IPS DF 4.7 (cell line): Measurements from ENCODE around the gene CAPN12.
"Not testable (repeated sequence)": the region's sequence is repeated elsewhere in the genome, so short reads cannot be mapped to it uniquely, and the experiment has no call there.

ENCODE experiments used
- DNase-seq: peaks from one replicate; pipeline ENCODE4 v3.0.0-alpha.2; 2013; ENCODE audit warnings: low spot score; ENCODE audit errors: extremely low read depth

The CAPN12 gene

DNA sequence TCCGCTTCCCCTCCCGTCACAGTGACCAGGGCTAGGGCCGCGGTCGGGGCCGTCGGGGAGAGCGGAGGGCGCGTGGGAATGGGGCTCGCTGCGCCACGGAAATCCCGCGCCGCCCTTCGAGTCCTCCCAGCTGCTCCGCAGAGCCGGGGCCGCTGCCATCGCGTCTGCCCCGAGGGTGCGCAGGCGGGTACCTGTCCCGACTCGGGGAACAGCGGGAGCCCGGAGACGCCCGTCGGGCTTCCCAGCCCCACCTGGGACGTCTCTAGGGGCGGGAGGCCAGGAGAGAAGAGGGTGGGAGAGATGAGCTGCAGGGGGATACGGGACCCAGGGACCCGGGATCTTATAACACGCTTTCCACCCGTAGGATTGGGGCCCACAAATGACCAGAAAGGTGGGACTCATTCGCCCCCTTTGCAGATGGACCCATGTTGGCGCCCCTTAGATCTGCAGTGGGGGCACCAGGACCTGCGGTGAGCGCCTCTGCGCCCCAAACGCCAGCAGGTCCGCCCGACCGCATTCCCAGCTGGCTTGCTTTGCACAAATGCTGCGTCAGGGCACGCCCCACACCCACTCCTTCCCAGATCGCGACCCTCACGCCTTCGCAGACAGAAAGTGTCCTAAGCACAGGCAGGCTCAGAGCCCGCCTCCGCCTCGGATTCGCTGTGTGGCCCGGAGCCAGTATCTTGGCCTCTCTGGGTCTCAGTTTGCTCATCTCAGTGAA lies 26.1 kb upstream of the CAPN12 start:
- DNase-seq: not testable (repeated sequence)

- no peak for DNase-seq
These were observed 25.4 kb upstream of the CAPN12 start for GRCh38 chr19:38769635-38770211.

DNA sequence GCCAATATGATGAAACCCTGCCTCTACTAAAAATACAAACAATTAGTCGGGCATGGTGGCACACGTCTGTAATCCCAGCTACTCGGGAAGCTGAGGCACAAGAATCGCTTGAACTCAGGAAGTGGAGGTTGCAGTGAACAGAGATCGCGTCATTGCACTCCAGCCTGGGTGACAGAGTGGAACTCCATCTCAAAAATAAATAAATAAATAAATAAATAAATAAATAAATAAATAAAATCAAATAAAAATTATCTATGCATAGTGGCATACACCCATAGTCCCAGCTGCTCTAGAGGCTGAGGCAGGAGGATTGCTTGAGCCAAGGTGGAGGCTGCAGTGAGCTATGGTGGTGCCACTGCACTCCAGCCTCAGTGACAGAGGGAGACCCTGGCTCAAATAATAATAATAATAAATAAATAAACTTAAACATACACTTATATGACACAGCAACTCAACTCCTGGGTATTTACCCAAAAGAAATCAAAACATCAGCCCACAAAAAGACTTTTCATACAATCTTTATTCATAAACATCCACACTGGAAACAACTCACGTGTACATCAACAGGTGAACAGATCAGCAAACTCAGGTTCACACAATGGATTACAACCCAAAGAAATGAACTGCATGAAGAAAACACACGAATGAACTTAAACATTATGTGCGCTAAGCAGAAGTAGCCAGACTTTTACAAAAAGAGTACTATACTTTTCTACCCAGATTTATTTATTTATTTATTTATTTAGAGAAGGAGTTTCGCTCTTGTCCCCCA lies 22.2 kb upstream of the CAPN12 start:
- DNase-seq: no peak

DNA sequence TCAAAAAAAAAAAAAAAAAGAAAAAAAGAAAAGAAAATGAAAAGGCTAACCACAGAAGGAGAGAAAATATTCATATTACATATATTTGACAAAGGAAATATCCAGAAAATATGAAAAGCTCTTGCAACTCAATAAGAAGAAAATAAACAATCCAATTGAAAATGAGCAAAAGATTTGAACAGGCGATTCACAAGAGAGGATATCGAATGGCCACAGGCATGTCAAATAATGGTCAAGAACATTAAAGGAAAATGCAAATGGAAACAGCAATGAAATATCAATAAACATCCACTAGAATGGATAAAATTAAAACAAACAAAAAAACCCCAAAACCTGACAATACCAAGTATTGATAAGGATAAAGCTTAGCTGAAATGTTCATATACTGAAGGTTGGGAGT lies 20.9 kb upstream of the CAPN12 start:
- DNase-seq: no peak

GRCh38 chr19:38763795-38764220 lies 19.5 kb upstream of the CAPN12 start:
- no peak for DNase-seq

DNA sequence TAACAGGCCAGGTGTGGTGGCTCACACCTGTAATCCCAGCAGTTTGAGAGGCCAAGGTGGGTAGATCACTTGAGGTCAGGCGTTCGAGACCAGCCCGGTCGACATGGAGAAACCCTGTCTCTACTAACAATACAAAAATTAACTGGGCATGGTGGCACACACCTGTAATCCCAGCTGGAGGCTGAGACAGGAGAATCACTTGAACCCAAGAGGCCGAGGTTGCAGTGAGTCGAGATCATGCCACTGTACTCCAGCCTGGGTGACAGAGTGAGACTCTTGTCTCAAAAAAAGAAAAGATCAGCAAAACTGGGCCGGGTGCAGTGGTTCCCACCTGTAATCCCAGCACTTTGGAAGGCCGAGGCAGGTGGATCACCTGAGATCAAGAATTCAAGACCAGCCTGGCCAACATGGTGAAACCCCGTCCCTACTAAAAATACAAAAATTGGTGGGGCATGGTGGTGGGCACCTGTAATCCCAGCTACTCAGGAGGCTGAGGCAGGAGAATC lies 17.7 kb upstream of the CAPN12 start:
- not testable (repeated sequence) for DNase-seq

GRCh38 chr19:38760805-38761517 lies 16.7 kb upstream of the CAPN12 start:
- not testable (repeated sequence) for DNase-seq

- DNase-seq: no peak
These were observed 15.3 kb upstream of the CAPN12 start for GRCh38 chr19:38759590-38760003.

- DNase-seq: not testable (repeated sequence)
These were observed 9.9 kb upstream of the CAPN12 start for GRCh38 chr19:38754196-38754595.

GRCh38 chr19:38753783-38754182 lies 9.5 kb upstream of the CAPN12 start:
- not testable (repeated sequence) for DNase-seq

DNA sequence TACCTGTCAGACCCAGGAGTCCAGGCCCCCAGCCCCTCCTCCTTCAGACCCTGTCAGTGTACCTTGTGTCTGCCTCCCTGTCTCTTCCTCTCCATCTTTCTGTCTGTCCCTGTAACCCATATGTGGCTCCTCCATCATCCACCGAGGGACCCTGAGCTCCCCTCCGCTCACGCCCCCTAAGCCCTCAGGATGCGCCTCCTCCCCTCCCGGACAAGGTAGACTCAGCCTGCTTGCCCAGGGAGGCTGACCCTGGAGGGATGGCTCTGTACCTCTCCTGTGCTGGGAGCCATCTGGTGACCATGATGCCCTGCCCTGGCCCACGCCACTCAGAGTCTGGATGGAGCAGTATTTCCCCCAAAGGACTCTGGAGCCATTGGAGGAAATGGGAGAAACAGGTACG lies 1.0 kb upstream of the CAPN12 start:
- no peak for DNase-seq

GRCh38 chr19:38744874-38745273 lies 600 bp upstream of the CAPN12 start:
- DNase-seq: no peak

DNA sequence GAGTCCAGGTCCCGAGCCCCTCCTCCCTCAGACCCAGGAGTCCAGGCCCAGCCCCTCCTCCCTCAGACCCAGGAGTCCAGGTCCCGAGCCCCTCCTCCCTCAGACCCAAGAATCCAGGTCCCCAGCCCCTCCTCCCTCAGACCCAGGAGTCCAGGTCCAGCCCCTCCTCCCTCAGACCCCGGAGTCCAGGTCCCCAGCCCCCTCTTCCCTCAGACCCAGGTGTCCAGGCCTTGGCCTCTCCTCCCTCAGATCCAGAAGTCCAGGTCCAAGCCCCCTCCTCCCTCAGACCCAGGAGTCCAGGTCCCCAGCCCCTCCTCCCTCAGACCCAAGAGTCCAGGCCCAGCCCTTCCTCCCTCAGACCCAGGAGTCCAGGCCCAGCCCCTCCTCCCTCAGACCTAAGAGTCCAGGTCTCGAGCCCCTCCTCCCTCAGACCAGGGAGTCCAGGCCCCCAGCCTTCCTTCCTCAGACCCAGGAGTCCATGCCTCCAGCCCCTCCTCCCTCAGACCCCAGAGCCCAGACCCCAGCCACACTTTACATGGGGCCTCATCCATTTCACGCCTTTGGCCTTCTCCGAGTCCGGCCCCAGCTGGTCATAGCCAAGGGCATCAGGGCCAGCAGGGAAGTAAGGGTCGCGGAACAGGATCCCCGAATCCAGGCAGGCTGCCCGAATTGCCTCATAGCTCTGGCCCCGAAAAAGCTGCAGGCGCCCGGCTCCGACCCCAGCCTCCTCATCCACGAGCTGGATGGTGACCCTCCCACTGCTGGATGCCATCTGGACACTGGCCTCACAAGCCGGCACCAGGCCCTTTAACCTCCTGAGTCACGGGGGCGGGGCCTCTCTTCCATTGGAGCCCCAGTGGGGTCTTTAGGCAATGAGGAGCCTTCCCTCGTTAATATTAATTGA lies 628 bp downstream of the CAPN12 start:
- no peak for DNase-seq

DNA sequence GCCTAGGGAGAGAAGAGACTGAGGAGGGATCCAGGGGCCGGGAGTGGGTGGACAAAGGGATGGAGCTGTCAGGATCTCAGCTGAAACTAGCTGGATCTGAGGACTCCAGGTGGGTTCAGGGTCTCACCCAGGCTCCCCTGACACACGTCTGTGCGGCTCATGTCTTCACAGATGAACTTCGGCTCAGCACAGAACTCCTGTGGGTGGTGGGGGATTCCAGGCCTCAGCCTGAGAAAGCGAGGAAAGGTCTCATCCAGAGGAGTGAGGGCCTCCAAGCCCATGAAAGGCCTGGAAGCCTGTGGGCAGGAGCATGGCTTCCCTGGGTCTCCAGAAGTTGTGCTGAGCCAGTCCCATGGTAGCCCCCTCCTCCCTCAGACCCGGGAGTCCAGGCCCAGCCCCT lies 1.4 kb downstream of the CAPN12 start:
- no peak for DNase-seq

- no peak for DNase-seq
These were observed 2.0 kb downstream of the CAPN12 start for GRCh38 chr19:38742296-38742695.

- DNase-seq: no peak
These were observed 2.6 kb downstream of the CAPN12 start for GRCh38 chr19:38741670-38742069.

DNA sequence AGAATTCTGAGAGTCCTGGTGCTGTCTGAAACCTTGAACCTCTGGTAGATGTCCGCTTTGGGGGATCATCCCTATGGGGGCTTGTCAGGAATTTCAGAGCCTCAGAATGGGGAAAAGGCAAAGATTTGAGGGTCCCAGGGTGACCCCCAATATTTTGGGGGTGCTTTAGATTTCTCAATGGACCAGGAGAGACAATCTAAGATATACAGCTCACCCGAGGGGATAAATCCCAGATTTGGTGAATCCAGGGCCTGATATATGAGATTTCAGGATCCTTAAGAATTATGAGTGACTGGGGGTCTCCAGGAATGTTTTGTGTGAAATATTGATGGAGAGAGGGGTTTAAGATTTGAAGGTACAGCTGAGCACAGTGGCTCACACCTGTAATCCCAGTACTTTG lies 3.3 kb downstream of the CAPN12 start:
- DNase-seq: no peak

DNA sequence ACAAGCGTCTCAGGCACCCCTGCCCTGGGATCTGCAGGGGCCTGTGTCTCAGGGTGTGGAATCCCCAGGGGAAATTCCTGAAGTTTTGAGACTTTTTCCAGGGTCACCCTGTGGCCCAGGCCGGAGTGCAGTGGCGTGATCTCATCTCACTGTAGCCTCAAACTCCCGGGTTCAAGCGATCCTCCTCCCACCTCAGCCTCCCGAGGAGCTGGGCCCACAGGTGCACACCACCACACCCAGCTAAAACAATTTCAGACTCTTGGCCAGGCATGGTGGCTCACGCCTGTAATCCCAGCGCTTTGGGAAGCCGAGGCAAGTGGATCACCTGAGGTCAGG lies 4.0 kb downstream of the CAPN12 start:
- DNase-seq: no peak

- no peak for DNase-seq
These were observed 4.6 kb downstream of the CAPN12 start for GRCh38 chr19:38739440-38740256.
